Trophoblast cell (in vitro differentiated cells and primary cell): ENCODE measurements around the gene SMIM28. TPM values are rescaled to one million over a fixed set of nuclear protein-coding genes. Genes with fewer than 3 reads are reported as not detected.

ENCODE experiments used
- DNase-seq, 2 donors: peaks; one replicate each; pipeline ENCODE4 v3.0.0-alpha.2; 2016
- H2AFZ ChIP-seq: 2 replicates; pipeline ENCODE4 v1.6.1; 2013; ENCODE audit warnings: low read length, moderate library complexity, mild to moderate bottlenecking; ENCODE audit not compliant: insufficient read depth, poor library complexity
- H2AK5ac ChIP-seq: 2 replicates; pipeline ENCODE4 v1.6.1; 2013; ENCODE audit warnings: mild to moderate bottlenecking, low read length
- H2BK120ac ChIP-seq: 2 replicates; pipeline ENCODE4 v1.6.1; 2013; ENCODE audit warnings: low read length, mild to moderate bottlenecking, moderate library complexity; ENCODE audit not compliant: insufficient read depth, poor library complexity
- H2BK12ac ChIP-seq: 2 replicates; pipeline ENCODE4 v1.6.1; 2013; ENCODE audit warnings: mild to moderate bottlenecking, low read length, moderate library complexity
- H2BK5ac ChIP-seq: 2 replicates; pipeline ENCODE4 v1.6.1; 2013; ENCODE audit warnings: low read length, low read depth, moderate library complexity, mild to moderate bottlenecking; ENCODE audit not compliant: poor library complexity
- H3K14ac ChIP-seq: 2 replicates; pipeline ENCODE4 v1.6.1; 2013; ENCODE audit warnings: mild to moderate bottlenecking, low read length
- H3K18ac ChIP-seq: 2 replicates; pipeline ENCODE4 v1.6.1; 2013; ENCODE audit warnings: mild to moderate bottlenecking, low read length
- H3K23ac ChIP-seq: 2 replicates; pipeline ENCODE4 v1.6.1; 2013; ENCODE audit warnings: low read length
- H3K27ac ChIP-seq: 2 replicates; pipeline ENCODE4 v1.5.1; 2013; ENCODE audit warnings: low read depth, mild to moderate bottlenecking, inconsistent platforms, low read length, moderate library complexity
- H3K27me3 ChIP-seq: 2 replicates; pipeline ENCODE4 v1.6.1; 2013; ENCODE audit warnings: inconsistent platforms, mild to moderate bottlenecking, low read length, moderate library complexity; ENCODE audit not compliant: insufficient read depth
- H3K36me3 ChIP-seq, 2 experiments: 1 replicate in 1 of 2; 2 replicates in 1 of 2; pipeline ENCODE4 v1.6.1; 2013; ENCODE audit warnings: low read length in 2 of 2, mild to moderate bottlenecking in 2 of 2, moderate library complexity in 1 of 2; ENCODE audit not compliant: insufficient read depth in 2 of 2, control insufficient read depth in 1 of 2
- H3K4ac ChIP-seq: 2 replicates; pipeline ENCODE4 v1.6.1; 2013; ENCODE audit warnings: low read depth, mild to moderate bottlenecking, low read length, moderate library complexity
- H3K4me1 ChIP-seq, 2 experiments: 1 replicate in 1 of 2; 2 replicates in 1 of 2; pipeline ENCODE4 v1.6.1; 2013; ENCODE audit warnings: low read length in 2 of 2, mild to moderate bottlenecking in 2 of 2, moderate library complexity in 1 of 2; ENCODE audit not compliant: insufficient read depth in 2 of 2, control insufficient read depth in 1 of 2
- H3K4me2 ChIP-seq: 2 replicates; pipeline ENCODE4 v1.6.1; 2013; ENCODE audit warnings: inconsistent platforms, mild to moderate bottlenecking, low read length, moderate library complexity
- H3K4me3 ChIP-seq: 2 replicates; pipeline ENCODE4 v1.5.1; 2013; ENCODE audit warnings: mild to moderate bottlenecking, low read depth, low read length, inconsistent platforms
- H3K79me1 ChIP-seq: one replicate; pipeline ENCODE4 v1.6.1; 2013; ENCODE audit warnings: low read length
- H3K79me2 ChIP-seq: 2 replicates; pipeline ENCODE4 v1.6.1; 2013; ENCODE audit warnings: low read length, mild to moderate bottlenecking; ENCODE audit not compliant: control insufficient read depth, insufficient read depth, poor library complexity
- H3K9ac ChIP-seq: 2 replicates; pipeline ENCODE4 v1.6.1; 2013; ENCODE audit warnings: mild to moderate bottlenecking, low read length
- H3K9me3 ChIP-seq: 2 replicates; pipeline ENCODE4 v1.6.1; 2013; ENCODE audit warnings: low read depth, mild to moderate bottlenecking, control low read depth, inconsistent platforms, low read length; ENCODE audit not compliant: insufficient read depth
- H4K12ac ChIP-seq: 2 replicates; pipeline ENCODE4 v1.6.1; 2013; ENCODE audit warnings: low read depth, mild to moderate bottlenecking, low read length, moderate library complexity
- H4K8ac ChIP-seq: 2 replicates; pipeline ENCODE4 v1.6.1; 2013; ENCODE audit warnings: low read depth, mild to moderate bottlenecking, low read length, moderate library complexity
- H4K91ac ChIP-seq: one replicate; pipeline ENCODE4 v1.6.1; 2013; ENCODE audit warnings: low read depth, mild to moderate bottlenecking, low read length, moderate library complexity
- WGBS: extraction: QIAGEN DNeasy Blood & Tissue Kit; methylation state at CpG from one replicate; pipeline ENCODE4 v1.1.7; 2013; ENCODE audit warnings: missing lambda C conversion rate; ENCODE audit not compliant: insufficient read length, insufficient coverage; ENCODE audit errors: extremely low coverage; 5-methylcytosine and 5-hydroxymethylcytosine counted together
- polyA plus RNA-seq: library from polyadenylated mRNA; stranded (reverse); fragments of 200-250 nt; gene quantifications from 2 replicates; pipeline ENCODE4 v1.2.3, GENCODE V29; 2013

Gene SMIM28
- polyA plus RNA-seq, result not detected in 2 replicates

DNA sequence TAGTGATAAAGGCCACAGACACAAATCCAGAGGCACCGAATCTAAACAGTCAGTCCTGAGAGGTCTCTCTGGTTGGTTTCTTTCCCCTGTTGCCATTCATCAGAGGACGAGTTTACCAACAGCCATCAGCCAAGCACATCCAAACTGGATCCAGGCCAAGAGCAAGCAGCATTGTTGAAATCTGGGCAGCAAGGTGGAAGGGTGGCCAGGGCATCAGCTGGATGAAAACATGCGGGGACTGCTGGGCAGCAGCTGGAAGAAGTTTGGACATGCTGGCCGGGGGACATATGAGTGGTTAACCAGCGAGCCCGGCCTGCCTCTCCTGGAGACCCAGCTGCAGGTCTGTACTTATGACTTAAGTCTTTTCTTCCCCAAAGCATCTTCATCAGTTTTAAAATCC lies at the start of gene SMIM28:
Gene SMIM28 (plus strand): TSS at position 62 of the 400 bp plus-strand sequence. CDS start 168 bp downstream, at position 230.
- Histone ChIP-seq H3K79me1 (no peaks in the 10 kb centered on the region), H4K91ac (no peak within 1 kb of the TSS), H2BK120ac (no peak within 1 kb of the TSS), H3K23ac (no peak within 1 kb of the TSS), H4K12ac (no peak within 1 kb of the TSS), H3K4me2 (no peak within 1 kb of the TSS), H3K27me3 (no peaks in the 10 kb centered on the region), H3K79me2 (no peaks in the 10 kb centered on the region), H3K27ac (no peak within 1 kb of the TSS), H4K8ac (no peak within 1 kb of the TSS), H3K4ac (no peak within 1 kb of the TSS), H2AK5ac (no peak within 1 kb of the TSS), H2BK5ac (no peak within 1 kb of the TSS), H2AFZ (no peak within 1 kb of the TSS), H3K9ac (no peak within 1 kb of the TSS), H3K36me3 (no peaks in the 10 kb centered on the region), H3K4me1 (peaks cover 0 to 4% of the 10 kb centered on the region in 2 experiments), H2BK12ac (no peak within 1 kb of the TSS), H3K4me3 (no peak within 1 kb of the TSS), H3K18ac (no peak within 1 kb of the TSS), H3K14ac (no peak within 1 kb of the TSS), H3K9me3 (no peaks in the 10 kb centered on the region)
- no CpG with 5 or more reads among the region's 6 CpGs for WGBS
- DNase-seq, result no peak

DNA sequence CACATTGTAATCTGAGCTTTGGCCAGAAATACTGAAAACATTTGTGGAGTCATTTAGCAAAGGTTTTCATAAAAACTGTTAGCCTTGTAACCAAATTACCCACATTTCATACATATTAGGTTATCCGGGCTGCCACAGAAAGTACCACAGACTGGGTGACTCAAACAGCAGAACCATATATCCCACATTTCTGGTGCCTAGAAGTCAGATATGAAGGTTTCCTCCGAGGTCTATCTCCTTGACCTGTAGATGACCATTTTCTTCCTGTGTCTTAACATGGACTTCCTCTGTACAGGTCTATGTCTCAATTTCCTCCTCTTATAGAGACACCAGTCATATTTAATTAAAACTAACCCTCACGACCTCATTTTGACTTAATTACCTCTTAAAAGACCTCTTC lies 49.5 kb upstream of the SMIM28 start:
- no peak overlapping the region for H3K18ac ChIP-seq
- H3K4me3 ChIP-seq, result no peak overlapping the region
- H2BK5ac ChIP-seq, result no peak overlapping the region
- H2BK12ac ChIP-seq, result no peak overlapping the region
- H3K4me1 ChIP-seq, result peaks cover 0 to 2% of the 10 kb centered on the region in 2 experiments
- H2AK5ac ChIP-seq, result no peak overlapping the region
- no peak overlapping the region for H3K4ac ChIP-seq
- H2AFZ ChIP-seq, result no peak overlapping the region
- no peaks in the 10 kb centered on the region for H3K27me3 ChIP-seq
- H3K36me3 ChIP-seq, result no peaks in the 10 kb centered on the region
- DNase-seq, result no peak
- no peak overlapping the region for H3K4me2 ChIP-seq
- no peak overlapping the region for H3K23ac ChIP-seq
- H4K91ac ChIP-seq, result no peak overlapping the region
- H3K27ac ChIP-seq, result no peak overlapping the region
- H4K8ac ChIP-seq, result no peak overlapping the region
- WGBS, result no CpG with 5 or more reads among the region's 3 CpGs
- no peak overlapping the region for H3K14ac ChIP-seq
- peaks cover 2% of the 10 kb centered on the region for H3K9me3 ChIP-seq
- H3K79me2 ChIP-seq, result no peaks in the 10 kb centered on the region
- no peaks in the 10 kb centered on the region for H3K79me1 ChIP-seq
- H2BK120ac ChIP-seq, result no peak overlapping the region
- H3K9ac ChIP-seq, result no peak overlapping the region
- no peak overlapping the region for H4K12ac ChIP-seq

DNA sequence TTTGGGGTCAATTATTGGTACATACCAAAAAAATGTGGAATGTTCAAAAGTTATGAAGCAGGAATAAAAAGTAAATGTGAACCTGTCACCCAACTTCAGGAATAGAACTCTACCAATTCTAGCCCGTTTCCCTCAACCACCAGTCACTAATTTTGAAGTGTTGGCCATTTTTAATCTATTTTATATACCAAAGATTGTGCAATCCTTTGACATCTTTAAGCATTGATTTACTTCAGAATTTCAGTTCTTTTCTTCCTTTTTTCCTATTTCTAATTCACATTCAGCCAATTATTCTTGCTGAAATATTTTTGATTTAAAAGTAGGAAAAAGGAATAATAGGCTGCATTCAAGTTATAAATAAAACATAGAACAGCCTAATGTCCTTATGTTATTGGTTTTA lies 46.9 kb upstream of the SMIM28 start:
- H4K8ac ChIP-seq, result no peak overlapping the region
- H3K79me2 ChIP-seq, result no peaks in the 10 kb centered on the region
- H2AFZ ChIP-seq, result no peak overlapping the region
- H3K36me3 ChIP-seq, result no peaks in the 10 kb centered on the region
- no peak for DNase-seq
- H2BK12ac ChIP-seq, result no peak overlapping the region
- no peak overlapping the region for H3K4me3 ChIP-seq
- no peak overlapping the region for H3K27ac ChIP-seq
- H3K14ac ChIP-seq, result no peak overlapping the region
- no peak overlapping the region for H4K12ac ChIP-seq
- H2AK5ac ChIP-seq, result no peak overlapping the region
- H2BK5ac ChIP-seq, result no peak overlapping the region
- H3K79me1 ChIP-seq, result no peaks in the 10 kb centered on the region
- H3K18ac ChIP-seq, result no peak overlapping the region
- H3K23ac ChIP-seq, result no peak overlapping the region
- no CpG with 5 or more reads among the region's 1 CpG for WGBS
- H3K9ac ChIP-seq, result no peak overlapping the region
- H4K91ac ChIP-seq, result no peak overlapping the region
- H3K4me1 ChIP-seq, result peaks cover 0 to 2% of the 10 kb centered on the region in 2 experiments
- no peak overlapping the region for H3K4ac ChIP-seq
- H2BK120ac ChIP-seq, result no peak overlapping the region
- H3K4me2 ChIP-seq, result no peak overlapping the region
- no peaks in the 10 kb centered on the region for H3K27me3 ChIP-seq
- H3K9me3 ChIP-seq, result peaks cover 4% of the 10 kb centered on the region

DNA sequence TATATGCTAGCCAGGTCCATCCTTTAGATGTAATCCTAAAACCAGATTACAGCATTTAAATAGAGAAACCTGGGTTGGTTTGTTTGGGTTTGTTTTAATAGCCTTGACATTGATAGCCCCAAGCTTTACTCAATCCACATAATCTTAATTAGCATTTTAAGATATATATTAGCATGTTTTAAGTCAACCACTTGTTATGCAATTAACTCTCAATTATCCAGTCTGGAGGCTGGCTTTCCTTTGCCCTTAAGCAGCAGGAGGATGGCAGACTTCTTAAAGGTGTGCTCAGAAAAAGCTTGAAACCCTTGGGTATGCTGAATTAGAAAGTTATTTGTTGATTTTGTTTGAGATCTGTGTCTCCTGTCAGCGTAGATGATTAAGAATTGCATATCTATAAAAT lies 46.3 kb upstream of the SMIM28 start:
- Histone ChIP-seq H2AFZ (no peak overlapping the region), H3K79me1 (no peaks in the 10 kb centered on the region), H4K91ac (no peak overlapping the region), H2BK12ac (no peak overlapping the region), H3K27me3 (no peaks in the 10 kb centered on the region), H2BK5ac (no peak overlapping the region), H2BK120ac (no peak overlapping the region), H3K14ac (no peak overlapping the region), H3K36me3 (no peaks in the 10 kb centered on the region), H3K18ac (no peak overlapping the region), H3K9me3 (peaks cover 4% of the 10 kb centered on the region), H2AK5ac (no peak overlapping the region), H3K27ac (no peak overlapping the region), H4K8ac (no peak overlapping the region), H3K4me2 (no peak overlapping the region), H4K12ac (no peak overlapping the region), H3K9ac (no peak overlapping the region), H3K79me2 (no peaks in the 10 kb centered on the region), H3K4me1 (peaks cover 0 to 2% of the 10 kb centered on the region in 2 experiments), H3K23ac (no peak overlapping the region), H3K4me3 (no peak overlapping the region), H3K4ac (no peak overlapping the region)
- no peak for DNase-seq
- no CpG with 5 or more reads among the region's 1 CpG for WGBS
